Loucy (cell line): ENCODE measurements around the gene ABHD12B.

Experiments
- H2AFZ ChIP-seq: fragments of 200-600 bp; sonication (generic); 2 replicates; pipeline ENCODE4 v1.6.0; 2016; ENCODE audit warnings: antibody characterized with exemption, mild to moderate bottlenecking, low read length, moderate library complexity
- H3F3A ChIP-seq: fragments of 200-600 bp; 2 replicates; pipeline ENCODE4 v1.6.0; 2016; ENCODE audit warnings: antibody characterized with exemption, low read depth, mild to moderate bottlenecking
- H3K27me3 ChIP-seq: fragments of 200-600 bp; sonication (generic); 2 replicates; pipeline ENCODE4 v1.6.1; 2014; ENCODE audit warnings: low read length, mild to moderate bottlenecking; ENCODE audit not compliant: insufficient read depth, poor library complexity, severe bottlenecking
- H3K36me3 ChIP-seq: fragments of 200-600 bp; sonication (generic); 2 replicates; pipeline ENCODE4 v1.6.1; 2016; ENCODE audit warnings: low read length; ENCODE audit not compliant: insufficient read depth
- H3K4me1 ChIP-seq: fragments of 200-600 bp; sonication (generic); 2 replicates; pipeline ENCODE4 v1.5.1; 2014; ENCODE audit warnings: low read length, mild to moderate bottlenecking; ENCODE audit not compliant: insufficient read depth, poor library complexity, severe bottlenecking
- H3K4me2 ChIP-seq: fragments of 200-600 bp; sonication (generic); 2 replicates; pipeline ENCODE4 v1.6.0; 2014; ENCODE audit warnings: antibody characterized with exemption, low read length, low read depth, mild to moderate bottlenecking; ENCODE audit not compliant: poor library complexity, severe bottlenecking
- H3K4me3 ChIP-seq: fragments of 200-600 bp; sonication (generic); 2 replicates; pipeline ENCODE4 v1.5.1; 2014; ENCODE audit warnings: low read length, mild to moderate bottlenecking, mixed read lengths; ENCODE audit not compliant: poor library complexity, severe bottlenecking
- H3K79me2 ChIP-seq: fragments of 200-600 bp; sonication (generic); 2 replicates; pipeline ENCODE4 v1.6.1; 2014; ENCODE audit warnings: low read length; ENCODE audit not compliant: insufficient read depth
- H3K9ac ChIP-seq: fragments of 200-600 bp; sonication (generic); 2 replicates; pipeline ENCODE4 v1.6.0; 2014; ENCODE audit warnings: mild to moderate bottlenecking, low read depth, low read length, moderate library complexity; ENCODE audit not compliant: poor library complexity, severe bottlenecking
- H3K9me2 ChIP-seq: fragments of 200-600 bp; sonication (generic); replicated peaks from 2 replicates; pipeline ENCODE4 v1.6.1; 2016; ENCODE audit warnings: low read depth, low read length, mixed read lengths
- H3K9me3 ChIP-seq: fragments of 200-600 bp; sonication (generic); 2 replicates; pipeline ENCODE4 v1.6.1; 2014; ENCODE audit warnings: mild to moderate bottlenecking, antibody characterized with exemption, low read length, low read depth; ENCODE audit not compliant: insufficient read depth
- H4K20me1 ChIP-seq: fragments of 200-600 bp; sonication (generic); 2 replicates; pipeline ENCODE4 v1.6.0; 2014; ENCODE audit warnings: antibody characterized with exemption, low read length, mild to moderate bottlenecking; ENCODE audit not compliant: insufficient read depth, poor library complexity, severe bottlenecking
- EZH2phosphoT487 ChIP-seq: fragments of 200-600 bp; IDR thresholded peaks from 2 replicates; pipeline ENCODE4 v1.6.1; 2018; ENCODE audit warnings: antibody characterized with exemption, mild to moderate bottlenecking, moderate library complexity, borderline replicate concordance
- TF ChIP-seq, protein P1 (sequence below): fragments of 200-600 bp; sonication (generic); conservative IDR thresholded peaks from 2 replicates; pipeline ENCODE4 v1.5.1; 2014; ENCODE audit warnings: mild to moderate bottlenecking, antibody characterized with exemption, low read length

The ABHD12B gene

DNA sequence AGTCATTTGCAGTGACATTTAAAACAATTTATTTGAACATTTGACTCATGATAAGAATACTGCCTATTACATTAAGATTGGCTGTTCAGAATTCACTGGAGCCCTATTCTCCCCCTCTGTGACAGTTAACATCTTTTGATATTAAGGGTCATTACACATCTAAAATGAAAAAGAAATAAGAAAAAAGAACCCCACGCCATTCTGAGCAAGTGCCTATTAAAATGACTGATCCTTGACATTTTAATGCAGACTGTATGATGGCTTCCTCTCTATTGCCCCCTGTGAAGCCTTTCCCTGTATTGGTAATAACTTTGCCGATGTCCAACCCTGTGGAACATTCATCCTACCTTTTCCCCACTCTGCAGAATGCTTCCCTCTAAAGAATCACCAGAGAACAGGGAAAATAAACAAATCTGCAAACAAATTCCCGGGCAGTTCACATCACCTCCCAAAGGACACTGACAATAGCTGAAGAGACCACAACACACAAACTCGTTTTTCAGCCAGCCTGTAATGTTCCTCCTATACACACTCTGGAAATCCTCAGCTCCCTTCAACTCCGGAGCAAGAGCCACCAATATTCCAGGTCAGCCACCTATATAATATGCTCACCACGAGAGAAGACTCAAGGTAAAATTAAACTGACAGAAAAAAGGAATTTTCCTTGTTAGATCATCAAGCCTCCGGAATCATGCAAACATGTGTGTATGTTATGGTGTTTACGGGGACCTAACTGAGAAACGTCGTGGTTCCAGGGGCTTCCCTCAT is 42.9 kb upstream of the ABHD12B start:
- H3K4me3 ChIP-seq = peak overlapping the region; percentile 84
- peaks cover 69% of the 10 kb centered on the region for H3K79me2 ChIP-seq
- peaks cover 58% of the 10 kb centered on the region for H3K4me1 ChIP-seq
- H3K9ac ChIP-seq = peak overlapping the region; percentile 78
- H2AFZ ChIP-seq = no peak overlapping the region
- H3K4me2 ChIP-seq = peak overlapping the region; percentile 98
- no peaks in the 10 kb centered on the region for H3K9me2 ChIP-seq
- H3K9me3 ChIP-seq = no peaks in the 10 kb centered on the region
- H4K20me1 ChIP-seq = peaks cover 62% of the 10 kb centered on the region
- H3F3A ChIP-seq = no peaks in the 10 kb centered on the region
- no peaks in the 10 kb centered on the region for H3K27me3 ChIP-seq
- H3K36me3 ChIP-seq = no peaks in the 10 kb centered on the region
- TF ChIP-seq, protein P1, sequence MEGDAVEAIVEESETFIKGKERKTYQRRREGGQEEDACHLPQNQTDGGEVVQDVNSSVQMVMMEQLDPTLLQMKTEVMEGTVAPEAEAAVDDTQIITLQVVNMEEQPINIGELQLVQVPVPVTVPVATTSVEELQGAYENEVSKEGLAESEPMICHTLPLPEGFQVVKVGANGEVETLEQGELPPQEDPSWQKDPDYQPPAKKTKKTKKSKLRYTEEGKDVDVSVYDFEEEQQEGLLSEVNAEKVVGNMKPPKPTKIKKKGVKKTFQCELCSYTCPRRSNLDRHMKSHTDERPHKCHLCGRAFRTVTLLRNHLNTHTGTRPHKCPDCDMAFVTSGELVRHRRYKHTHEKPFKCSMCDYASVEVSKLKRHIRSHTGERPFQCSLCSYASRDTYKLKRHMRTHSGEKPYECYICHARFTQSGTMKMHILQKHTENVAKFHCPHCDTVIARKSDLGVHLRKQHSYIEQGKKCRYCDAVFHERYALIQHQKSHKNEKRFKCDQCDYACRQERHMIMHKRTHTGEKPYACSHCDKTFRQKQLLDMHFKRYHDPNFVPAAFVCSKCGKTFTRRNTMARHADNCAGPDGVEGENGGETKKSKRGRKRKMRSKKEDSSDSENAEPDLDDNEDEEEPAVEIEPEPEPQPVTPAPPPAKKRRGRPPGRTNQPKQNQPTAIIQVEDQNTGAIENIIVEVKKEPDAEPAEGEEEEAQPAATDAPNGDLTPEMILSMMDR = peak; percentile 30
- TF ChIP-seq EZH2phosphoT487 = no peak

DNA sequence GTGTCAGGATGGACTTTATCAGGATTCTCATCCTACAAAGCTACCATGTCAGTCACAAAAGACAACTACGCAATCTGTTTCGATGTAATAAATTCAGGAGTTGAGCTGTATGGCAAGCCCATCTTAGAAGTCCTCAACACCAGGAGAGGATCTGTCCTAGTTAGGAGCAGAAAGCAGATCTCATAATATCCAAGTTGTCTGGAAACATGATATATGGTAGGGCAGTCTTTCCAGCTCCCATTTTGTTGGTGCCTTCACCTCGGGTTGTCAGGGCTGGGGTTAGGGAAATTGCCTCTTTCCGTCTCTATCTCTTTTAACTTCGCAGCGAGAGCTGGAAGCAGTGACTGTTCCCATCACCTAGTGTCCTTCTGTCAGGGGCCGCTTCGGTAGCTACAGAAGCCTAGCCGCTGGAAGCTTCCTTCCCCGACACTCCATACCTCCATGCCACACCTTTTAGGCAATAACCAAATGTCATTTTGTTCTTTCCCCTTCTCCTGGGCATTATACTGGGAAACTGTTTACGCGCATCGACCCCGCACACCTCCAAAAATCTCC is 42.3 kb upstream of the ABHD12B start:
- TF ChIP-seq, protein P1 = no peak
- no peak for TF ChIP-seq EZH2phosphoT487
- Histone ChIP-seq H3K36me3 (no peaks in the 10 kb centered on the region), H3K4me3 (peak overlapping the region; percentile 84), H3K9ac (peak overlapping the region; percentile 78), H3K9me3 (no peaks in the 10 kb centered on the region), H3K4me1 (peaks cover 51% of the 10 kb centered on the region), H4K20me1 (peaks cover 55% of the 10 kb centered on the region), H3K9me2 (no peaks in the 10 kb centered on the region), H3K4me2 (peak overlapping the region; percentile 98), H2AFZ (no peak overlapping the region), H3F3A (no peaks in the 10 kb centered on the region), H3K79me2 (peaks cover 62% of the 10 kb centered on the region), H3K27me3 (no peaks in the 10 kb centered on the region)

DNA sequence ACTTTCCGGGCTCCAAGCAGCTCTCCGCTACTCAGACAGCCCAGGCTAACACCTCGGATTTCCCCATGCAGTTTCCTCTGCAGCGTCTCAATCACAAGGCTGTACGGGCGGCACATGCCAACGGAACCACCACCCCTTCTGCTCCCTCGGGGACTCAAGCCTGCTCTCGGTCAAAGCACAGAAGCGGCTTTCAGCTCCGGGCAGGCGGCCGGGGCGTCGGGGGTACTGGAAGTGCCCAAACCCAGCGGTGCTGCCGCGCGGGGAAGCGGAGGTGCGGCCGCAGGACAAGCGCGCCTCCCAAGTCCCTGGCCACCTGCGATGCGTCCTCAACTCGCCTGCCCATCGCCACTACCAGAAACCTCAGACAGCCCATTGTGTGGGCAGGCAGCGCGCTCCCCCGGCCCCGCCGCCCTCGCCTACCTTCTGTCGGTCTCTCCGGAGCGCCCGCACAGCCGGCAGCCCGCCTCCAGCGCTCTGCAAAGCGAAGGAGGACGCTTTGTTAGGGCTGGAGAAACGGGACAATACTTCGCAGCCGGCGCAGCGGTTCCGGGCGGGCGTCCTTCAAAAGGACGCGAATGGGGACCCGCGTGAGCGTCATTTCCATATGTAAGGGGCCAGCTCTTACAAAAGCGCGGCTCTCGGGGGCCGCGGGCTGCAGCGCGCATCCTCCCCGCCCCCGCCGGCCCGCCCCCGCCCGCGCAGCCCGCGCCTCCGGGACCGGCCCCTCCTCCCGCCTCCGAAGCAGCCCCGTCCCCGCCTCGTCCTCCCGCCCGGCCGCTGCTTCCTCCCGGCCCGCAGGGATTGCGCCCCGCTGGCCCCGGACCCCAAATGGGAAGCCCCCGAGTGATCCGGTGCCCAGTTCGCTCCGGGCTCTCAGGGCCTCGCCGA is 41.6 kb upstream of the ABHD12B start:
- peak overlapping the region; percentile 98 for H3K4me2 ChIP-seq
- no peaks in the 10 kb centered on the region for H3K36me3 ChIP-seq
- peaks cover 55% of the 10 kb centered on the region for H3K79me2 ChIP-seq
- no peaks in the 10 kb centered on the region for H3K9me2 ChIP-seq
- TF ChIP-seq, protein P1 = no peak
- TF ChIP-seq EZH2phosphoT487 = no peak
- peaks cover 49% of the 10 kb centered on the region for H3K4me1 ChIP-seq
- H2AFZ ChIP-seq = peak overlapping the region; percentile 32; the same call in 1 of the 2 replicates
- H3F3A ChIP-seq = no peaks in the 10 kb centered on the region
- no peaks in the 10 kb centered on the region for H3K9me3 ChIP-seq
- no peaks in the 10 kb centered on the region for H3K27me3 ChIP-seq
- peak overlapping the region; percentile 78 for H3K9ac ChIP-seq
- peak overlapping the region; percentile 84 for H3K4me3 ChIP-seq
- peaks cover 48% of the 10 kb centered on the region for H4K20me1 ChIP-seq
